NCI-H2107 (cell line): ENCODE measurements around the gene LHFPL4.

Experiments used
- DNase-seq: peaks from one replicate; lab custom pipeline; 2025; lab: John Stamatoyannopoulos, UW

Gene LHFPL4

GRCh38 chr3:9473496-9474065 is 80.0 kb downstream of the LHFPL4 start:
- DNase-seq = no peak

DNA sequence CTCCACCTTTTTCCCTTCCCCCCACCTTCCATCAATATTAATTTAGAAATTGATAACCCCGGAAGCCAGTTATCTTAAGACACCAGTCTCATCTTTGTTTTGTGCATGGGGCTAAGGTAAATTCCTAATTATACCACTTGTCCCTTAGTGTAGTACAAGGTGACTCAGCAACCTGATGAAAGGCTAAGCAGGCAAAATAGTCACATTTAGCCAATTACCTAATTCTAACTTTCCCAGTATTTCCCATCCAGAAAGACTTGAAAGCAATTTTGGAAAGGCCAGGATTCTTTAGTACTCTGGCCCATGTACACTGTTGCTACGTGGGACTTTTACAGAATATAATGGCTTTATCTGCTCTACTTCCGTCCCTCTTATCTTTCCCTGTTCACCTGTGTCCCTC is 83.6 kb downstream of the LHFPL4 start:
- DNase-seq = no peak

- no peak for DNase-seq
These were observed 85.2 kb downstream of the LHFPL4 start for GRCh38 chr3:9468460-9468859.

DNA sequence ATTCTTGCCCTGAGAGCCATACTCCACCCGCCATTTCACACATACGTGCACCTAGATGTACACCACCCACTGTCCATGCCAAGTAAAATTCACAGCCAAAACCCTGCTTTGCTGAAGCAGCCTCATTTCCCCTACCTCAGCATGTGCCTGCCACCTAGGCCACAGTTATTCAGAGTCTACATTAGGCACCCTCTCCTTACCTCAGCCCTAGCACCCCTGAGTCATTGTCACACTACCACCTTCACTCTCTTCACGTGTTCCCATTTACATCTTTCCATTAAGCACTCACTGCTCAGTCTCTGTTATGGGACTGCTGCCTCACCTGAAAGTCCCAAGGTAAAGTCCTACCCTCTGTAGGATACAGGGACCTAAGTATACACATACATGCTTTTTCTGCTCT is 86.2 kb downstream of the LHFPL4 start:
- no peak for DNase-seq

GRCh38 chr3:9455596-9456131 is 98.0 kb downstream of the LHFPL4 start:
- DNase-seq = no peak

DNA sequence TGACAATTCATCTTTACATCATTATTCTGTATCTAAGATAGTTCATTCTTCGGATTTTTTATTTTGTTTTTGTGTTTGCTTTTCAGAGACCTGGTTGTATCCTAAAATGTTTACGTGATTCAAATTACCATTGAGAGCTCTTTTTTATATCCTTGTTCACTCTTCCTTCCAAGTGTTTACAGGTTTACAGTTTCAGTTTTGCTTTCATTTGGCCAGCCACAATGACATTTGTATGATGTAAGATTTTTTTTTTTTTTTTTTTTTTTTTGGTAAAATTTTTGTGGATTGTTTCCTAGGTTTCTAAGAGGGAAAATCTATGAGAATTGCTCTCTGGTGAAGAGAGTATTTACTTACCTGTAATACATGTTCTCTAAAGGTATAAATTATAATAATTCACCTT is 101.2 kb downstream of the LHFPL4 start:
- DNase-seq = no peak

- DNase-seq = no peak
These were observed 102.6 kb downstream of the LHFPL4 start for GRCh38 chr3:9450991-9451390.

GRCh38 chr3:9450126-9450525 is 103.5 kb downstream of the LHFPL4 start:
- no peak for DNase-seq

DNA sequence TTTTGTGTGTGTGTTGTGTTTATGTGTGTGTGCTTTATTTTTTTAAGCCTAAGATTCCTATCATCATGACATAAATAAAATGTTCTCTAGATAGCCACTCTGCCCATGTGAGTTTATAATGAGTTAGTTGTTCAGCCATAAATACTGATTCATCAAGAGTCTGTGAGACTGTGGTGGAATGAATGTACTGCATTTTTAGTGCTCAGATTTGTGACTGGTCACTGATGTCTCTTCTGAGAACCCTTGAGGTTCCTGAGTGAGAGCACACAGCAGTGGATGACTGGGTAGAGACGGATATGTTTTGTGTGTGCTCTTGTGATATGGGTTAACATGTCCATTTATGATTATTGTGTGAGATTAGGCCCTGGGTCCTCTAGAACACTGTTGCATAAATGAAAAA is 105.0 kb downstream of the LHFPL4 start:
- no peak for DNase-seq
